CD4-positive, alpha-beta T cell (primary cell): ENCODE data around the gene DHRS1. TPM values are rescaled to one million over a fixed set of nuclear protein-coding genes. Genes with fewer than 3 reads are reported as not detected.

ENCODE experiments used
- ATAC-seq: fragments of 200-7000 bp; cut with Tn5 transposase; one replicate; pipeline ENCODE4 v1.10.0; 2022; ENCODE audit warnings: mild to moderate bottlenecking; ENCODE audit not compliant: poor library complexity
- CTCF ChIA-PET: fragments of 350-600 bp; sonication (Branson Sonifier 250); formaldehyde crosslinking; loops from one replicate; lab custom pipeline; 2021; ENCODE audit warnings: antibody characterized with exemption, inconsistent platforms; lab: Charles Lee
- POLR2A ChIA-PET: fragments of 350-600 bp; sonication (Branson Sonifier 250); formaldehyde crosslinking; loops from one replicate; lab custom pipeline; 2021; ENCODE audit warnings: antibody characterized with exemption, inconsistent platforms; lab: Charles Lee
- DNase-seq, 14 experiments: peaks; one replicate each; pipeline ENCODE4 v3.0.0-alpha.2; 2013 to 2020; ENCODE audit warnings: mixed read lengths in 2 of 14
- H3K27ac ChIP-seq, 2 donors: one replicate each; pipeline versions ENCODE4 v1.5.1 to v1.7.0; 2013; ENCODE audit warnings: low read length in 2 of 2, low read depth in 1 of 2, mild to moderate bottlenecking in 1 of 2
- H3K27me3 ChIP-seq, 2 experiments: 1 replicate in 1 of 2; 2 replicates in 1 of 2; pipeline versions ENCODE4 v1.6.1 to v1.7.0; 2013; ENCODE audit warnings: low read length in 2 of 2, control low read depth in 1 of 2, mild to moderate bottlenecking in 1 of 2, moderate library complexity in 1 of 2; ENCODE audit not compliant: insufficient read depth in 2 of 2, control insufficient read depth in 1 of 2
- H3K36me3 ChIP-seq: one replicate; pipeline ENCODE4 v1.6.1; 2013; ENCODE audit warnings: low read length, control low read depth; ENCODE audit not compliant: insufficient read depth
- H3K4me1 ChIP-seq: one replicate; pipeline ENCODE4 v1.6.1; 2013; ENCODE audit warnings: low read length, control low read depth; ENCODE audit not compliant: insufficient read depth
- H3K4me3 ChIP-seq: one replicate; pipeline ENCODE4 v1.5.1; 2013; ENCODE audit warnings: mild to moderate bottlenecking, low read length, moderate library complexity
- H3K9me3 ChIP-seq, 2 experiments: 1 replicate in 1 of 2; 2 replicates in 1 of 2; pipeline versions ENCODE4 v1.6.1 to v1.7.0; 2013; ENCODE audit warnings: low read length in 2 of 2, mild to moderate bottlenecking in 2 of 2, control low read depth in 1 of 2, moderate library complexity in 1 of 2; ENCODE audit not compliant: control insufficient read depth in 1 of 2, insufficient read depth in 1 of 2
- H3K27ac Mint-ChIP-seq: one replicate; pipeline ENCODE4 v1.8.0; 2020; ENCODE audit warnings: mixed read lengths
- H3K27me3 Mint-ChIP-seq: one replicate; pipeline ENCODE4 v1.8.0; 2021; ENCODE audit warnings: mixed read lengths
- H3K36me3 Mint-ChIP-seq: one replicate; pipeline ENCODE4 v1.8.0; 2021; ENCODE audit warnings: low read depth, mixed read lengths
- H3K4me1 Mint-ChIP-seq: one replicate; pipeline ENCODE4 v1.8.0; 2021; ENCODE audit warnings: low read depth, mixed read lengths
- H3K4me3 Mint-ChIP-seq: one replicate; pipeline ENCODE4 v1.8.0; 2020; ENCODE audit warnings: mild to moderate bottlenecking, mixed read lengths
- H3K9me3 Mint-ChIP-seq: one replicate; pipeline ENCODE4 v1.8.0; 2020; ENCODE audit warnings: mixed read lengths
- CTCF ChIP-seq: fragments of 200-600 bp; IDR thresholded peaks from one replicate; pipeline ENCODE4 v1.8.0; 2022; ENCODE audit warnings: antibody characterized with exemption, mild to moderate bottlenecking
- intact Hi-C, 2 experiments: fragments of 100-400 bp; cut with DNase I in 1 of 2; cut with micrococcal nuclease in 1 of 2; formaldehyde crosslinking; loops; one replicate each; pipeline versions ENCODE4 v1.15.1 to v1.9.0; 2023 to 2025; cut with DNase I, micrococcal nuclease
- total RNA-seq, 174 experiments: library from RNA in 2 of 174; stranded (reverse) in 2 of 174; gene quantifications; one replicate each; pipeline ENCODE4 v1.2.3 and lab custom pipeline; 2021 to 2026

DHRS1 gene
- total RNA-seq, 2 experiments from 2014 or later, result 21.5 to 23.5 TPM

GRCh38 chr14:24337144-24337823 lies 37.7 kb upstream of the DHRS1 start:
- Histone ChIP-seq H3K27ac (no peak overlapping the region), H3K4me3 (no peak overlapping the region), H3K9me3 (no peaks in the 10 kb centered on the region), H3K36me3 (peaks cover 13% of the 10 kb centered on the region), H3K27me3 (peaks cover 26 to 27% of the 10 kb centered on the region in 2 experiments), H3K4me1 (peaks cover 68% of the 10 kb centered on the region)
- Mint-ChIP-seq H3K4me3 (peak overlapping the region; percentile 94), H3K27me3 (peaks cover 32% of the 10 kb centered on the region), H3K9me3 (no peaks in the 10 kb centered on the region), H3K4me1 (peaks cover 49% of the 10 kb centered on the region), H3K27ac (no peak overlapping the region), H3K36me3 (peaks cover 45% of the 10 kb centered on the region)
- ATAC-seq (no peak), DNase-seq (no peak)
- no peak for TF ChIP-seq CTCF
- POLR2A ChIA-PET, result interaction anchor here (11.3 kb wide), 1 partner anchor 95 kb away, joined by 270 read pairs; the partner anchor contains the start of genes CBLN3 and KHNYN
- intact Hi-C loops, result loop anchor here in 1 of 2 experiments (10.0 kb wide), 1 partner anchor 338 kb away; no protein-coding TSS in a partner anchor
- CTCF ChIA-PET, result interaction anchor here (1.1 to 1.2 kb wide), 2 partner anchors 94 to 99 kb away, joined by 3 read pairs; no protein-coding TSS in a partner anchor

GRCh38 chr14:24335461-24336171 lies 36.0 kb upstream of the DHRS1 start:
- intact Hi-C loops, result loop anchor here in 1 of 2 experiments (10.0 kb wide), 1 partner anchor 339 kb away; no protein-coding TSS in a partner anchor
- Histone ChIP-seq H3K4me3 (no peak overlapping the region), H3K36me3 (peaks cover 13% of the 10 kb centered on the region), H3K9me3 (no peaks in the 10 kb centered on the region), H3K27ac (no peak overlapping the region), H3K27me3 (peaks cover 26 to 27% of the 10 kb centered on the region in 2 experiments), H3K4me1 (peaks cover 82% of the 10 kb centered on the region)
- Mint-ChIP-seq H3K4me3 (peak overlapping the region; percentile 60), H3K36me3 (peaks cover 45% of the 10 kb centered on the region), H3K27ac (no peak overlapping the region), H3K4me1 (peaks cover 61% of the 10 kb centered on the region), H3K9me3 (no peaks in the 10 kb centered on the region), H3K27me3 (peaks cover 39% of the 10 kb centered on the region)
- POLR2A ChIA-PET, result interaction anchor here (2.1 to 11.3 kb wide), 2 partner anchors 24 to 97 kb away, joined by 4 to 270 read pairs; partner anchors contain the start of genes CBLN3, KHNYN and LTB4R
- CTCF ChIA-PET, result interaction anchor here (1.2 to 3.7 kb wide), 2 partner anchors 101 kb away, joined by 3 to 64 read pairs; no protein-coding TSS in a partner anchor
- DNase-seq (no peak), ATAC-seq (no peak)
- no peak for TF ChIP-seq CTCF
